NCI-H226 (cell line): ENCODE measurements around the gene ZNF335.

Experiments
- DNase-seq: peaks from one replicate; pipeline ENCODE4 v3.0.0-alpha.2; 2015

The ZNF335 gene

GRCh38 chr20:45971675-45972499 is at the start of gene ZNF335:
Gene ZNF335, minus strand, starts transcription at chr20:45972203. Its CDS starts 793 bp downstream, at chr20:45971410.
- peak; percentile 91 for DNase-seq

GRCh38 chr20:46020555-46020954 is 48.6 kb upstream of the ZNF335 start:
- DNase-seq, result no peak

- no peak for DNase-seq
Observed at GRCh38 chr20:46018611-46019010, 46.6 kb upstream of the ZNF335 start.

GRCh38 chr20:46018112-46018511 is 46.1 kb upstream of the ZNF335 start:
- no peak for DNase-seq

GRCh38 chr20:46017272-46017671 is 45.3 kb upstream of the ZNF335 start:
- no peak for DNase-seq

GRCh38 chr20:46014517-46015396 is 42.8 kb upstream of the ZNF335 start:
- no peak for DNase-seq

- peak; percentile 63 for DNase-seq
Observed at GRCh38 chr20:46013829-46014516, 42.0 kb upstream of the ZNF335 start.

- no peak for DNase-seq
Observed at GRCh38 chr20:46013322-46013828, 41.4 kb upstream of the ZNF335 start.

- DNase-seq, result no peak
Observed at GRCh38 chr20:46012921-46013320, 40.9 kb upstream of the ZNF335 start.

- DNase-seq, result peak; percentile 64
Observed at GRCh38 chr20:46011631-46012482, 39.9 kb upstream of the ZNF335 start.

GRCh38 chr20:46010491-46011391 is 38.7 kb upstream of the ZNF335 start:
- no peak for DNase-seq

- DNase-seq, result no peak
Observed at GRCh38 chr20:46009816-46010215, 37.8 kb upstream of the ZNF335 start.

GRCh38 chr20:46007671-46008070 is 35.7 kb upstream of the ZNF335 start:
- DNase-seq, result no peak

- no peak for DNase-seq
Observed at GRCh38 chr20:46006964-46007363, 35.0 kb upstream of the ZNF335 start.

GRCh38 chr20:46006022-46006705 is 34.2 kb upstream of the ZNF335 start:
- no peak for DNase-seq

- peak; percentile 12 for DNase-seq
Observed at GRCh38 chr20:46004889-46005473, 33.0 kb upstream of the ZNF335 start.

- no peak for DNase-seq
Observed at GRCh38 chr20:46004187-46004586, 32.2 kb upstream of the ZNF335 start.

GRCh38 chr20:46002008-46002407 is 30.0 kb upstream of the ZNF335 start:
- DNase-seq, result no peak

GRCh38 chr20:46001498-46001897 is 29.5 kb upstream of the ZNF335 start:
- no peak for DNase-seq
